Measurements from ENCODE around the gene PLCG2.
A peak's percentile ranks its signal among the peaks of the same experiment; 100 is the strongest.
"Not testable (repeated sequence)": the region's sequence is repeated elsewhere in the genome, so short reads cannot be mapped to it uniquely, and the experiment has no call there.

The PLCG2 gene

DNA sequence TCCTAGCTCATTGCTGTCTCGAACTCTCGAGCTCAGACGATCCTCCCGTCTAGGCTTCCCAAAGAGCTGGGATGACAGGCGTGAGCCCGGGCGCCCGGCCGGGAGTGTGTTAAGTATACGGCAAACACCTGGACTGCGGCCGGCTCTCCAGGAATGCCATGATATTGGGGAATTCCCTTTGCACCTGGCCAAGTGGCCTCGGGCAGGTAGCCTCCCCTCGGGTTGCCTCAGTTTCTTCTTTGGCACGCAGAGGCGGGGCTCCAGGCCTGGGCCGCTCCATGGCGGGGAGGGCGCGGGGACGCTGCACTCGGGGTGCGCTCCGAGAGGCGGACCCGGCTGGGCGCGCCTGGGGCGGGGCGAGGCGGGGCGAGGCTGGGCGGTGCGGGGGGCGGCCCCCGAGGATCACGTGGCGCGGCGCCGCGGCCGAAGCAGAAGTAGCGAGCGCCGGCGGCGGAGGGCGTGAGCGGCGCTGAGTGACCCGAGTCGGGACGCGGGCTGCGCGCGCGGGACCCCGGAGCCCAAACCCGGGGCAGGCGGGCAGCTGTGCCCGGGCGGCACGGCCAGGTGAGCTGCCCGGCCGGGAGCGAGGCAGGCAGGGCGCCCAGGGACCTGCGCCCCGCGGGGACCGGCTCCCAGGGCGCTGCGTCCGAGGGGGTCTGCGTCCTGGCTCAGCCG lies at the start of gene PLCG2:
PLCG2 (plus strand) TSS at position 431 of the 675 bp plus-strand sequence. CDS start 6,699 bp downstream, outside the sequence.
- peak; percentile 44 for DNase-seq (ENCODE audit: low read depth)

DNA sequence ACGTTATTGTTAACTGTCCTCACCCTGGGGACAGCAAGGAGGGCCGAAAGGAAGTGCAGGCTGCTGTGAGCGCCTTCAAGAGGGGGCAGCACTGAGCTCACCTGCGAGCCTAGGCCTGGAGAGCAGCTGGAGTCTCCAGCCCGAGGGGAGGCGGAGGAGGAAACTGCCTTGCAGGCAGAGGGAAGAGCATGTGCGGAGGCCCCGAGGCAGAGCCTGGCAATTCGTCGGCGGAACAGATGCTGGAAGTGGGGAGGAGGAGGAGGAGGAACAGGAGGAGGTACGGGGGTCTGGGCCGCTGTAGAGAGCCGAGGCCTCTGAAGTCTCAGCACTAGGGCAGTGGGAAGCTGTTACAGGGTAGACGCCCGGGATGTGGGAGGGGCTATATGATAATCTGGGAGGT lies 49.6 kb upstream of the PLCG2 start:
- no peak for DNase-seq (ENCODE audit: low read depth)

DNA sequence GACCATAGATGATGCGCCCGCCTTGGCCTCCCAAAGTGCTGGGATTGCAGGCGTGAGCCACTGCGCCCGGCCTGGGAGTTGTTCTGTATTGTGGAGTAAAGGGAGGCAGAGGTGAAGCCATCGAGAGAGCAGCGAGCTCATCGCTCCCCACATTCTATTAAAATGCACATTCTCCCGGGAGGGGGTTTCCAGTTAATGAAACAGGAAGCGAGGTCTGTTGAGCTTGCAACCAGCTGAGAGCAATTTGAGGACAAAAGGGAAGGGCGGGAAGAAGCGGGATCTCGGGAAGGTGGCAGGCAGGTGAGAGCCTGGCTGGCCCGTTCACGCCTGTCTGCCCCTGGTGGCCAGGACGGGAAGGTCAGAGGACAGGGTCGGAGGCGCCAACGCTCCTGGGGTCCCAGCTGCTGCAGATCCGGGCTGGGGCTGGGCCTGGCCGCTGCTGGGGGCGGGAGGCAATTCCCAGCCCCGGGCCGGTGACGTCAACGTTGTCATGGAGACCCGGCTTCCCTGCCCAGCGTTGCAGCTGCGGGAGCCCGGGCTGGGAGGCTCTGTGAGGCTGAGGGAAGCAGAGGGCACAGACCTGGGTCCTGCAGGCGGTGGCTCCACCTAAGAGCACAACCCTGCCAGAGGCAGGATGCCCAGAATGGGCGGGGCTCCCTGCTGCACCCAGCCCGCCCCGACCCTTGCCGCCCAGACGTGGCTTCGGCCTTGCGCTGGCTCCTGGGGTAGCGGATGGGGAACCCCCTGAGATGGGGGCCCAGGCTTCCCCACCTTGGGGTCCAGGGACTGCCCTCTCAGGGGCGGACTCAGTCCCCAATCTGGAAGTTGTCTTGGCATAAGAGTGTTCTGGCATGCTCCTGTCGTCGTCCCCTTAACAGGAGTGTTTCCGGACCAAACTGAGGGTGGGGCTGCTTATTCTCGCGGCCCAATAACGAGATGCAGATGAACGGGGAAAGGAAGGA lies 48.7 kb upstream of the PLCG2 start:
- peak; percentile 65 for DNase-seq (ENCODE audit: low read depth)

DNA sequence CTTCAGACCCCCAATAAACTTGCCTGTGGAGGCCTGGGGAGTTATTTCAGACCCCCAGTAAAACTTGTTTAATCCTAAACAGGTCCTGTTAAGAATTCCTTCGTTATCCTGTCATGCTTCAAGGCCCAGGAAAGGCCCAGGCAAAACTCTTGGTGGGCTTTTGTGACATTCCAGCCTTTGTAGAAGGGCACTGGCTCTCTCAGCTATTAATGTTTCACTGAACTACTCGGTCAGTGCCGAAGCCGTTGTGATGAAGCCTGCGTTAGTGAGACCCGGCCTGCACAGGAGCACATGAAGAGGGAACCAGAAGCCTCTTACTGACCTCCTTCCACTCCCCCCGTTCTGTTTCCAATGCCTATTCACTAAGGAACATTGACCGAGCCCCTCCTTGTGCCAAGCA lies 47.4 kb upstream of the PLCG2 start:
- no peak for DNase-seq (ENCODE audit: low read depth)

DNA sequence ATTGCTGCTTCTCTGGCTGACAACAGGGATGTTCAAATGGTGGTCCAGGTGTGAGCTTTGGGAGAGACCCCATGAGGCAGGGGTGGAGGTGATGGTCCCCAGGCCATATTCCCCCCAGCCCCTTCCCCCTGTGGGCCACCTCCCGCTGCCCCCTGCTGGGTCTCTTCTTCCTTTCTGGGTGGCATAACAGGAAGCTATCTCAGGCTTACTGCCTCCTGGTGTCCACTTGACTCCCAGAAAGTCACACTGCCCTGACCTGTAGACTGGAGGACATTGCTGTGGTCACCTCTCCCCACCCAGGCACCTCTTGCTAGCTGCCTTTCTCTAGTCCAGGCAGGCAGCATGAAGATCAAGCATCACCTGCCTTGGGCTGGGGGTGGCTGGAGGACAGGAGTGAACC lies 46.4 kb upstream of the PLCG2 start:
- DNase-seq (ENCODE audit: low read depth) = no peak

DNA sequence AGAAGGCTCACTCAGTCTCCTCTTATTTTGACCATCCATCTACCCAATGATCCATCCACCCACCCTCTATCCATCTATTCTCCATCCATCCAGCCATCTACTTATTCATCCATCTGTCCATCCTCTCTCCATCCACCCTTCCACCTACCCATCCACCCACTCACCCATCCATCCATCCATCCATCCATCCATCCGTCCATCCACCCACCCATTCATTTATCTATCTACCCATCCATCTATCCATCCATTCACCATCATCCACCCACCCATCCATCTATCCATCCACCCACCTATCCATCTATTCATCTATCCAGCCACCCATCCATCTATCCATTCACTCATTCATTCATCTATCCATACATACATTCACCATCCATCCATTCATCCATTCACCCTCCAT lies 45.8 kb upstream of the PLCG2 start:
- no peak for DNase-seq (ENCODE audit: low read depth)

DNA sequence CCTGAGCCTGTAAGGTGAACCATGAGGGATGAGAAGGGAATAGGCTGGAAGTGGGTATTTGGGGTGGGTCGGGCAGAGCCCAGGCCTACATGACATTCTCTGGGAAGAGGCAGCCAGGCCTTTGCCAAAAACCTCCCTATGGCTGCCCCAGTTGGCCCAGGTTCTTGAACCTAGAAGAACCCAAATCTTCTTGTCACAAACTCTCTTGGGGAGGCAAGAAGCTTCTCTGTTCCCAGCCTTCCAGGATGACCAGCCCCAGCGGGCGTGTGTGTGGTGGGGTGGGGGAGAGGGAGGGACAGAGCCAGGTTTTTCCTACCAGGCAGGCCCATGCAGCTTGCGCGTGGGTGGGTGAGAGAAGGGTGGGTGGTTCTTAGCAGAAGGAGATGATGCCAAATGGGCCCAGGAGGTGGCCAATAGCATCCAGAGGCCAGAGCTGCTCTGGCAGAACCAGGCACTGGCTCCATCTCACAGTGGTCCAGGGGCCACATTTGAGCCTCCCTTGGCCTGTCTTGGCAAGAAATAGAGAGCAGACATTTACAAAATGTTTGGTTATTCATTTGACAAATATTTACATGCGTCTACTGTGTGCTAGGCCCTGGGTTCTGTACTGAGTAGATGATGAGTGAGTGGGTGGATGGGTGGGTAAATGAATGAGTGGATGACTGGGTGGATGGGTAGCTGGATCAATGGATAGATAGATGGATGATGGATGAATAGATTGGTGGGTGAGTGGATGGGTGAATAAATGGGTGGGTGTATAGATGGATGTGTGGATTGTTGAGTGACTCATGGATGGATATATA lies 44.3 kb upstream of the PLCG2 start:
- no peak for DNase-seq (ENCODE audit: low read depth)

DNA sequence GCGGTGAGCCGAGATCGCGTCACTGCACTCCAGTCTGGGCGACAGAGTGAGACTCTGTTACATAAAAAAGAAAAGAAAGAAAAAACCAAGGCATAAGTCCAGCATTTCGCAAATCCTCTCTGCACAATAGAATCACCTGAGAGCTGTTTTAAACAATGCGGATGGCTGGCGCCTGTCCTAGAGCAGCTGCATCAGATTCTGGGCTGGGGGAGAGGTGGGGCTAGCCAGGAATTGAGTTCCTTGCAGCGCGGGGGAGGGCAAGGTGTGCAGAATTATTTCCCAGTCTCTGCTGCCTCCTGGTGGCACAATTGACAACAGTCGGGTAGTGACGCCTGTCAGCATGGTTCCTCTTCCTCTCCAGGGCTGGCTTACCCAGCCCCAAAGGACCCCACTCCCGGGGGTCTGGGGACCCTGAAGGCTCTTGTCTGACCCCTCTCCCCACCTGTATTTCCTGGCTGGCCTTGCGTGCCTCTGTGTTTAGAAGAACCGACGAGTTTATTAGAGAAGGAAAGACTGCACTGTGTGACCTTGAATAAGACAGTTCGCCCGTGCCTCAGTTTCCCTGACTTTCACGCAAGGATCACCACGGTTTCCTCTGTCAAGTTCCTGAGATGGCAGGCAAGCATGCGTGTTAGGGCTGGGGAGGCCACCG lies 41.1 kb upstream of the PLCG2 start:
- DNase-seq (ENCODE audit: low read depth) = peak; percentile 57

DNA sequence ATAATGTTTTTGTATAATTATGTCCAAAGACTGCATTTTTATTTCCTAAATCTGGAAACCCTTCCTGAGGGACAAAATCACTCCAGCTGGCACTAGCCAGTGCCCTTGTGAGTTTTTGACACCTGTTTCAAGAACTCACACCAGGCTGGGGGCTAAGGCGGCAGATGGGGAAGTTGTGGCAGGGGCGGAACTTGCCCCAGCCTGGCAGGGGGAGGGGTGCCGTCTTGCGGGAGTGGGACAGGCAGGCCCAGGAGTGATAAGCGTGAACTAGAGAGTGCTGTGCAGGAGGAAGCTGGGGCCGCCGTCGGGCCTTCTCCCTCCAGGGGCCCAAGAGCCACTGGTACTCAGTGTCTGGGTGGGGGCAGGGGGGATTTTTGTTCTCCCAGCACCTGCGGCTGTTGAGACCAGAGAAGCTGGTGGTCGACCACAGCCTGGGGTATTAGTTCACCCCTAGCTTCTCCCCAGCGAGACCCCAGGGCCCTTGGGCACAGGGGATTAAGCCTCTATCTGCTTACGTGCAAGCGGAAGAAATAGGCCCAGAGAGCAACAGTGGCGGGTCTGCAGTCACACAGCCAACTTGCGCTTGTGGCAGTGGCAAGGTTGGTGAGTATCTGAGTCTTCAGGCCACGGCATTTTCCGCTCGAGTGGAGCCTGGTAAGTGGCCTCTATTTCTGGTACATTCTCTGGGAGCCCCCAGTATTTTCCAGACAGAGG lies 40.2 kb upstream of the PLCG2 start:
- DNase-seq (ENCODE audit: low read depth) = no peak

DNA sequence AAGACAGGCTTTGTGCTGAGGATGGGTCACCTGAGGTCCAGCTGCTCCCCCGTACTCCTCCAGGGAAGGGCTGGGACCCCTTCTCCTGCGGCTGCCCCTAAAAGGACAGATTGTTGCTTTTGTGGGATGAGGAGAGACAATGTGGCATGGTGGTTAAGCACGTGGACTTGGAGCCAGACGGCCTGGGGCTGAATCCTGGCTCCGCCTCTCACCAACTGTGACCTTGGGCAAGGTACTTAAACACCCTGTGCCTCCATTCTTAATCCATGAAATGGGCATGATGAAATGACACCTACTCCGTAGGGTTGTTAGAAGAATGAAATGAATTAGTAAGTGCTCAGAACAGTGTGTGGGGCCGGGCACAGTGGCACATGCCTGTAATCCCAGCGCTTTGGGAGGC lies 39.6 kb upstream of the PLCG2 start:
- no peak for DNase-seq (ENCODE audit: low read depth)

DNA sequence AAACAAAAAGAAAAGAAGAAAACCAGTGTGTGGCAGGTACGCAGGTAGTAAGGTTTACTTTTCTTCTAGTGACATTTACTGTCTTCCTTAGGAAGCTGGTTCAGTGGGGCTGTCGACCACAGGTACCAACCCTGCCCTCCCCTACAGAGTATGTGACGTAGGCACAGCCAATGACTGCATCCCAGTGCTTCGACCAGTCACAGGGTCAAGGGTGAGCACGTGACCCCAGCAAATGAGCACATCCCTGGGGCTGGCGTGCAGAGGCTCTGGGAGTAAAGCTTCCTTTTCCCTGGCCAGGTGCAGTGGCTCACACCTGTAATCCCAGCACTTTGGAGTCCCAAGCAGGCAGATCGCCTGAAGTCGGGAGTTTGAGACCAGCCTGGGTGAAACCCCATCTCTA lies 38.9 kb upstream of the PLCG2 start:
- DNase-seq (ENCODE audit: low read depth) = no peak

DNA sequence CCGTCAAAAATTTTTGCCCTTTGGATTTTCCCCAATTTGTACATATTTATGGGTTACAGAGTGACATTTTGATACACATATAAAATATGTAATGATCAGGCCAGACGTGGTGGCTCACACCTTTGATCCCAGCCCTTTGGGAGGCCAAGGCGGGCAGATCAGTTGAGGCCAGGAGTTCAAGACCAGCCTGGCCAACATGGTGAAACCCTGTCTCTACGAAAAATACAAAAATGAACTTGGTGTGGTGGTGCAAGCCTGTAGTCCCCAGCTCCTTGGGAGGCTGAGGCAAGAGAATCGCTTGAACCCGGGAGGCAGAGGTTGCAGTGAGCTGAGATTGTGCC lies 37.7 kb upstream of the PLCG2 start:
- DNase-seq (ENCODE audit: low read depth) = not testable (repeated sequence)

DNA sequence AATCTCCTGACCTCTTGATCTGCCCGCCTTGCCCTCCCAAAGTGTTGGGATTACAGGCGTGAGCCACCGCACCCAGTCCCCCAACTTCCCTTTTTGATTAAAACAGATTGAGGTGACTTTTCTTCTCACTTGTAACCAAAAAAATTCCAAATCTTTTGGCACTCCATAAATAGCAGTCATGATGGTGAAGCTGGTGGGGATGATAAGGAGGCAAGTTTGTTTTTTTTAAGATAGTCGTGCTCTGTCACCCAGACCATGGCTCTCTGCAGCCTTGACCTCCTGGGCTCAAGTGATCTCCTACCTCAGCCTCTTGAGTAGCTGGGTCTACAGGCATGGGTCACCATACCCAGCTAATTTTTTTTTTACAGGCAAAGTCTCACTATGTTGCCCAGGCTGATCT lies 34.7 kb upstream of the PLCG2 start:
- DNase-seq (ENCODE audit: low read depth) = no peak

DNA sequence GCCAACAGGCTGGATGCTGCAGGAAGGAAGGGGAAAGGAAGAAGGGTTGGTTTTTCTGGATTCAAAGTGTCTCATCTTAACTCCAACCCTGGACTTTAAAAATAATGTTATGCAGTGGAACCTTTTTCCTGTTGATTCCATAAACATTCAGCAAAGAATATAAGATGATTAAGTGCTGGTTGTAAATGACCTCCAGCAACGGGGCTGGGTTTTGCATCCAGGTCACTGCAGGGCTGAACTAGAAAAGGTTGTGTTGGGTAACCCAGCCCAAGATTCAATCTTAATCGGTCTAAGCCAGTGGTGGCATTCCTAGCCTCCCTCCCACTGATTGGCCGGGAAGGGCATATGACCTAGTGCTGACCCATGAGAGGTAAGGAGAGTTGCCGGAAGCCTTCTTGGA lies 34.2 kb upstream of the PLCG2 start:
- DNase-seq (ENCODE audit: low read depth) = no peak

DNA sequence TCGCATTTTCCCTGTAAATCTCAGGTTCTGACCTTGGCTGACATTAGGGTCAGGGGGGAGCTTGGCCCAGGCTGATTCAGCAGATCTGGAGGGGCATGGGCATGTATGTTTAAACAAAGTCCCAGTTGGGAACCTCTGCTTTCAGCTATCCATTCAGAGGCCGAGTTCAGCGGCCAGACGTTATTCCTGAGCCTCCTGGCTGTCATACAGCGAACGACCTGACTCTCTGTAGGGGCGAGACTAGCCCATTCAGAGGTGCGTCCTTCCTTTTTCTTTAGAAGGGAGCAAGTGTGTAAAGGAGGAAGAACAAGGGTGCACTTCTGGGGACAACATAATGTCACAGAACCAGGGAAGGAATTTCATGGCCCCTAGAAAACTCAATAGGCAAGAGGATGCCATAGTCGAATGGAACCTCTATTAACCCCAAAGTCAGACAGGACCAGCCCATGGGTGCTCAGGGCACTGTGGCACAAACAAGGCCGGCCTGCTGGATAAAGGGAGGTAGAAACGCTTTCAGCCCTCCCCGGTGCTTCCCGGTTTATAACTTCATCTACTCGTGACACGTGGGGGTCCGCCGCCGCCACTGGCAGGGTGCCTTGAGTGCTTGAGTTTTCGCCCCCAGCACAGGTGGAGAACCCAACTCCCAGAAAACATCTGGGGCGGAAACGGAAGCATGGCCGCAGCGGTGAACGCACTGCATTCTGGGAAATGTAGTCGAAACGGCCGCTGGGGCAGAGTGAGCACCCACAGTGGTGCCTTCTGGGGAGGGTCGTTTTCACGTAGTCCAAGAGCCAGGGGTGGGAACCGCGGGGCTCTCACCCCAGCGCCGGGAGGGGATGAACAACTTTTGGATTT lies 33.2 kb upstream of the PLCG2 start:
- peak; percentile 51 for DNase-seq (ENCODE audit: low read depth)

DNA sequence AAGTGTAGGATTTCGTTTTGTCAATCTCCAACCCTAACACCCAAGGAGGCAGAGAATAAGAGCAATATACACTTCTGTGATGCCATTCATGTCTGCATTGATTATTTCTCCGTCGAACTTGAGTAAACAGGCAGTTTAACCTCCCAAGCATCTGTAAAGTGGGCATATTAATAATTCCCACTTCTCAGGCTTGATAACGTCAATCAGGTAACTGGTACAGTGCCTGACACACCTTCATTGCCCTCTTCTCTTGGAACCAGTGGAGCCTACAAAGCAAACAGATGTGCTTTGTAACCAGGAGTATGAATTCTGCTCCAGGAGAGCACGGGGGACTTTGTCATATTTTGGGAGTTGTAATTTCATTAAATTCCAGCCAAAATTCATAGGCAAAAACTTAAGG lies 32.5 kb upstream of the PLCG2 start:
- DNase-seq (ENCODE audit: low read depth) = no peak

DNA sequence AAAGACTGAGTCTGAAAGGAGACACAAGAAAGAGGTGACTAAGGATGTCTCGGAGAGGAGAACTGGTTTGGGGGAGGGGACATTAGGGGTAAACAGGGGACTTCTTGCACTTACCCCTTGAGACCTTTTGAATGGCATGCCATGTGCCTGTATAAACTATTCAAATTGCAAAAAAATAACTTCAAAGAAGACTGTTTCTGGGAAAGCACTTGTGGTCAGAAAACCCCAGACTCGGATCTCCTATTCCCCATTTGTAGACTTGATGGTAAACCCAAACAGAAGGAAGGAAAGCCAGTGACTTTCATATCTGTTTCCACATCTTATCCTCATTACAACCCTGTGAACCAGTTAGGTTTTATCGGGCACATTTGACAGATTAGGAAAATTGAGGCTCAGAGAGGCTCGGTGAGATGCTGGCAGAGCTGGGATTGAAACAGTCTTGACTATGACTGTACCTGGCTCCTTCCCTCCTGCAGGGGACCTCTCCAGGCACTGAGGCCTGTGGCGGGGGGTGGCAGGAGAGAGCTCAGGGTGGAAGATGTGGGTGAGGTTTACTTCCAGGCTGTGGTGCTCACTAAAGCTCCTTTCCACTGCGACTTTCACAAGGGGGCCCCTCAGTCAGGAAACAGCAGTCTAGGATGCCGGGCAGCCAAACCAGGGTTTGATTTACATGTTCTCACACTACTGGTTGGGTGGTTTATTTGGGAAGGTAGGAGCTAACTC lies 30.5 kb upstream of the PLCG2 start:
- DNase-seq (ENCODE audit: low read depth) = no peak

DNA sequence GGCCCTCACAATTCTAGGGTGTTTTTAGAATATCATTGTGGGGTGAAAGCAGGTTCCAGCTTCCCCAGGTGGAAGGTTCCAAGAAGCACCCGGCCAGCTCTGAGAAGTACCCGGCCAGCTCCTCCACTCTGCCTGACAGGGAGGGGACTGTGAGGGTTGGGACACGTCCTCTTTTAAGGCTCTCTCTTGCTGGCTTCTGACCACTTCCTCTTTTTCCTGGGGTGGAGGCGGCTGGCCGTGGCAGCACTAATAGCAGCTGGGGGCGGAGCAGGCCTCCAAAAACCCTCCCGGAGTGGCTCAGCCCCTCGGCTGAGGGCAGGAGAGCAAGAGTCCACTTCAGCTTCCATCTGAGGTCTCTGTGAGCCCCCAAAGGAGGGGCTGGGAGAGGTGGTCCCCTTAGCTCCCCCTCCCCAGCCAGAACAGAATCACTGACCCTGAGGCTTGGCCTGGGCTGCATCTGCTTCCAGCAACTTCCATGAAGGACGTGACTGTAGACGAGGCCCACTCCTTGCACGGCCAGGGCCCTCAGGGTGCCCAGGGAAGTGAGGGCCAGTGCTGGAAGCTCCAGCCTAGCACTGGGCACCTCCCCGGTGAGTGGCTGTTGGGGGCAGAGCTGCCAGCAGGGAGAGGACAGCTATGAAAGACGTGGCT lies 26.7 kb upstream of the PLCG2 start:
- DNase-seq (ENCODE audit: low read depth) = no peak

DNA sequence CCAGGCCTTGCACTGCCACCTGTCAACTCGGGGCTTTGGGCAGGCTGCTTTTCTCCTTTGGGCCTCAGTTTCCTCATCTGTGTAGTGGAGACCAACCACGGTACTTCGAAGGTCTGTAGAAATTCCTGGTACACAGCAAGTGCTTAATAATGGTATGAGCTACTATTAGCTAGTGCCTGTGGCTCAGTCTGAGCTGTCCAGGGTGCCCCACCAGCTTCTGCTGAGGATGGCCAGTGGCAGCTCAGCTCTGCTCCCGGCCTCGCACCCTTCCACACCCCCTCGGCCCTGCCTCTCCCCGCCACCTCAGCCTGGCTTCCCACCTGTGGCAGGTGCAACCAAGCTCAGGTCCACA lies 26.2 kb upstream of the PLCG2 start:
- no peak for DNase-seq (ENCODE audit: low read depth)

Measured in T-helper 22 cell (primary cell).